Endometrium (tissue), 2 donors: ENCODE measurements around the gene NME3.

Experiments
- FAIRE-seq: peaks from 2 replicates; lab custom pipeline; 2012; peaks lifted over from hg19 to GRCh38; lab: Jason Lieb, UNC
- donor health status: control.
- donor health status: control.

NME3 gene

DNA sequence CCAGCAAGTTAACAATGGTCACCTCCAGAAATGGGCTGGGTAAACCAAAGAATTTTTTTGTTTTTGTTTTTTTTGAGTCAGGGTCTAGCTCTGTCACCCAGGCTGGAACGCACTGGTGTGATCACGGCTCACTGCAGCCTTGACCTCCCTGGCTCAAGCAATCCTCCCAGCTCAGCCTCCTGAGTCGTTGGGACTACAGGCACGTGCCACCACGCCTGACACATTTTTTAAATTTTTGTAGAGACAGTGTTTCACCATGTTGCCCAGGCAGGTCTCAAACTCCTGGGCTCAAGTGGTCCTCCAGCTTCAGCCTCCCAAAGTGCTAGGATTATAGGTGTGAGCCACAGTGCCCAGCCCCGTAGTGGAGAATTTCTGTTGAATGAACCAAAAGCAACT is 9.3 kb upstream of the NME3 start:
- FAIRE-seq = no peak

- no peak for FAIRE-seq
These were observed 8.7 kb upstream of the NME3 start for GRCh38 chr16:1779741-1780676.

DNA sequence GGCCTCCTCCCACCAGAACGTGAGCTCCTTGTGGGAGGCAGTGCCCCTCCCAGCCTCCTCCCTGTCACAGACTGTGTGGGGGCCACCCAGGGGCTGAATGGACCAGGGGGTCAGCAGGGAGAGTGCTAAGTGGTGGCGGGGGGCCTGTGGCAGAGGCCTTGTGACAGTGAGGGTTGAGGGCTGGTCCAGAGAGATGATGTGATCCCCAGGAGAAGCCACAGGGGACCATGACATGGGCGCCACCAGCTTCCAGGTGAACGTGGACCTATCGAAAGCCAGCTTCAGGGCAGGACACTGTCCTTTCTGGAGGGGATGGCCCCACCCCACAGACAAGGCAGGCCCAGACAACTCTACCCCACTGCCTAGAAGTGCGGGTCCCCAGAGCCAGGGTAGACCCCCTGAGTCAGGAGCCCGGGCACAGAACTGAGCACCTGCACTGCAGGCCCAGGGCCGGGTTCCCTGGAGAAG is 7.9 kb upstream of the NME3 start:
- no peak for FAIRE-seq

DNA sequence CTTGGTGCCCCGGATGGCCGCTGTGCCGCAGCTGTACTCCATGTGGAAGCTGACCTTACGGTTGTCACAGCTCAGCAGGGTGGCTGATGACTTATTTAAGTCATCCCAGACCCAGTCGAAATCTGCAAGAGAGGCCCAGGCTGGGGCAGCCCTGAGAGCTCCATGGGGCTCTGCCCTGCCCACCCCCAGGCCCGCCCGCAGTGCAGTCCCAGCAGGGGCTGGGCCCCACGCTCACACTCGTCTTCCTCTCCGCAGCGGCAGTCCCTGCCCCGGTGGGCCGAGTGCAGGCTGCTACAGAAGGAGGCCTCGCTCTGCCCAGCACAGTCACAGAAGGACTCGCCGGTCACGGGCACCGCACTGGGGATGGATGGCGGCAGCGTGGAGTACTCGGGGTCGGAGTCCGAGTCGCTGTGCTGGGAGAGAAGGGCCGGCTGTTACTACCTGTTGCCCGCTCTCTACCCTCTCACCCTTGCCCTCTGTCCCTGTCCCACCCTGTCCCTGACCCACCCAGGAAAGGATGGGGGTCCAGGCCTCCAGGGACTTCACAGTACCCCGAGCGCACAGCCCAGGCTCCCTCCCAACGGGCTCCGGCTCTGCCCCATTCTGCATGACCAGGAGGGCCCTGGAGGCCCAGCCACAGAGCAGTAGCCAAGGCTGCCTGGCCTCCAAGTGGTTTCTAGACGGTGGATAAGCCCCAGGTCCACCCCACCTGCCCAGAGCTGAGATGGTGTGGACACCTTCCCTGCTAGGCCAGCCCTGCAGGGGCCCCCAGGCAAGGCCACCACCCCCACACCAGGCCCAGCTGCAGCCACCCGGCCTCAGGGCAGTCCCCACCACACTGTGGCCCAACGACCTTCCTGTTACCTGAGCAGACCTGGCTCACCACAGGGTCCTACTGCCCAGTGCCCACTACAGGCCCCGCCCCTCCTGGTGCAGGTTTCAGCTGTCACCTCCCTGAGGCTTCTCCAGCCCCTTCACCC is 7.1 kb upstream of the NME3 start:
- no peak for FAIRE-seq

GRCh38 chr16:1777375-1778199 is 6.2 kb upstream of the NME3 start:
- no peak for FAIRE-seq

DNA sequence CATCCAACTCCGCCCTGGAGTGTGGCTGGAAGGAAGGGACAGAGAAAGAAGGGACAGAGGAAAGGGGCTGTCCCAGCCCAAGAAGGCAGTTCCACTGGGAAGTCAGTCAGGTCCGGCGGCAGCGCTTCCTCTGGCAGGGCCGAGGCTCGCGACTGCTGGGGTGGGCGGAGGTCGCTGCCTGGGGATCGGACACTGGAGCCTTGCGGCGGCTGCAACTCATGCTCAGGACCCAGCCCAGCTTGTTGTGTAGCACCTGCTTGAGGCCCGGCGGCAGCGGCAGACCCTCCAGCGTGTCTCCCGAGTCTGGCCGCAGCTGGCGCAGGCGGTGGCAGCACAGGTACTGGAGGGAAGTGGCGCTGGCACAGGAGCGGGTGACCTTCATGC is 5.6 kb upstream of the NME3 start:
- no peak for FAIRE-seq

DNA sequence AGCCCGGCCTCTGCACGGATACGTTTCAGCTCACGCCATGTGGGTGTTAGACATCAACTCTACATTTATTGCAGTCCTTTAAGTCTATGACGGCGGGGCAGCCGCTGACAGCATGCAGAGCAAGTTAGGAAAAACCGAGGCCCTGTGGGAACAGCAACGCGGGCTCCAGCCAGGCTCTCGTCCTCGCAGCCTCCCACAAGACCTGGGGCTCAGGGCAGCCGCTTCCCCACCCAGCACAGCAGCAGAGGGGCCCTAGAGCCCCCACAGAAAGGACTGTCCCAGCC is 5.3 kb upstream of the NME3 start:
- no peak for FAIRE-seq

DNA sequence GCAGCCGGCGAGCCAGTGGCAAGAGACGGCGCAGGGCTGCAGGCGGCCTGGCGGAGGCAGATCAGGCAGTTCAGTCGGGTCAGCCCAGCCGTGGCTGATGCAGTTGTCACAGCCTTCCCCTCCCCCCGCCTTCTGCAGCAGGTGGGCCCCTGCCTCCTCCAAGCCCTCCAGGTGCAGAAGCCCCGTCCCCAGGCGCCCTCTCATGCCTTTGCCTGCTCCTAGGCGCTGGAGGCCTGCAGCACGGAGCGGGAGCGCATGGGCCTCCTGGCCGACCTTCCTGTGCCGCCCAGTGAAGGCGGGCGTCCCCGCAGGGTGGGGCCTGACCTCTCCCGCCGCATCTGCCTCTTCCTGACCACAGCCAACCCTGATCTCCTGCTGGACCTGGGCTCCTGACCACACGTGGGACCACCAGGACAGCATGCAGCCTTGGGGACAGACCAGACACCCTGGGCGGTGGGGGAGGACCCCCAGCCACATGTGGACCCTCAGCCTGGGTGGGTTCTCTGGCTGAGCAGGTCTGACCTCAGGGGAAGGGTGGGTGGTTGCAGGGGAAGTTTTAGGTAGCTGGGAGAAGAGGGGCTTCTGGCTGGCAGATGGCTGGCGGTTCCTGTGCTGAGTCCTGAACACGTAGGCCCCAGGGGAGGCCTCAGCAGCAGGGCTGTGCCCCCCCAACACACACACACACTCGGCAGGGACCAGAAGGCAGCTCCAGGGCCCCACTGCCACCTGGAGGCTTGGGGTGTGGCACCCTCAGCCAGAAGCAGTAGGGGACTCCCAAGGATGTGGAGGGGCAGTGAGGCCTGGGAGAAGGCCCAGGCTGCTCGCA is 4.7 kb upstream of the NME3 start:
- FAIRE-seq = no peak

DNA sequence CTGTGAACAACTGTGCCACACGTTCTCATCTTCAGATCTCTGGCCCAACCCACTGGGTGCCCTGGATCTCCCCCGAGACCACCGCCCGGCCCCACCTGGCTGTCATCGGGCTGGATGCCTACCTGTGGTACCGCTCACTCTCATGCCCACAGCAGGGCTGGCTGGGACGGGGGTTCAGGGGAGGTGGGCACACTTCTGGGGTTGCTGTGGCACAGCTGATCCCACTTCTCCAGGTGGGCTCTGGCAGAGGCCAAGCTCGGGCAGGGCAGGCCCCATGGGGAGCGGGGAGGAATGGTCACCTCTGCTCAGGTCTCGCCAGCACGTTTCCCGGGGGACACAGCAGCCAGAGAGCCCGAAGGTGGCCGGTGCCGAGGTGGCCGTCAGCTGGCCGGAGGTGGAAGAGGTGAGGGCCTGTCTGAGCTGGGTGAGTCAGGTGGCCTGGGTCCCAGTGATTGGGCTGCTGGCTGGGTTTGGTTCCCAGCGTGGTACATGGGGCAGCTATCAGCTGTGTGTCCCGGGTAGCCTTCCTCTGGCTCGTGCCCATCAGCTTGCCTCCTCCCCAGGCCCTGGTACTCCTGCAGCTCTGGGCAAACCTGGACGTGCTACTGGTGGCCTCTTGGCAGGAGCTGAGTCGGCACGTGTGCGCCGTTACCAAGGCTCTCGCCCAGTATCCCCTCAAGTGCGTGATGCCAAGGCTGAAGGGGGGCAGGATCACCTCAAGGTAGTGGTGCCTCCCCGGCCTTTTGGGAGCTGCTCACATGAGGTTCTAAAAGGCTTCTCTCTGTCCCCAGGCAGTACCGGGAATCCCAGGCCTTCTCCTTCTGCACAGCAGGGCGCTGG is 3.9 kb upstream of the NME3 start:
- FAIRE-seq = no peak

GRCh38 chr16:1774448-1774780 is 3.1 kb upstream of the NME3 start:
- FAIRE-seq = no peak

DNA sequence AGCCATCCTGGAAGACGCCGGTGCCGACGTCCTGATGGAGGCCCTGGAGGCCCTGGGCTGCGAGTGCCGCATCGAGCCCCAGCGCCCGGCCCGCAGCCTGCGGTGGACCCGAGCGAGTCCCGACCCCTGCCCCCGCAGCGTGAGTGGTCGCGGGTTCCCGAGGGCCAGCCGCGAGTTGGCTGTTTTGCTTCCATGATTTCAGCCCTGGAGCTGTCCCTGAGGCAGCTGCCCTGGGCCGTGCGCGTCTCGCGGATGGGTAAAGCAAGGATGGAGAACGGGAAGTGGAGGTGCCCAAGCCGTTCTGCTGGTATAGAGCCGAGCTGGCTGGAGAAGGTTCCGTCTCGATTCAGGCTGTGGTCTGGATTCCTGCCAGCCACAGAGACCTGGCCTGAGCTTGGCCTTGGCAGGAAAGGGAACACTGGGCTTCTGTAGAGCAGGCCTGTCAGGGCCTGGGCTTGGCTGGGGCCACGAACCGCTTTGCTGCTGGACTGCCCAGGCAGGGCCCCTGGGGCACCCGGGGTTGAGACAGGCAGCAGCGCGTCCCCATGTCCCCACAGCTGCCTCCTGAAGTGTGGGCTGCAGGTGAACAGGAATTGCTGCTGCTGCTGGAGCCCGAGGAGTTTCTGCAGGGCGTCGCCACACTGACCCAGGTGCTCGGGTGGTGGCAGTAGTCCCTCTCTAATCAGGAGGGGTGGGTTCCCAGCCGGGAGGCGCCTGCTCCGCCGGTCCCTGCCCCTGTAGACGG is 2.5 kb upstream of the NME3 start:
- no peak for FAIRE-seq

- FAIRE-seq = no peak
These were observed 1.8 kb upstream of the NME3 start, which contains the start of gene MRPS34 for GRCh38 chr16:1772908-1773702. Gene MRPS34, minus strand, starts transcription at chr16:1773134. Its CDS starts 15 bp downstream, at chr16:1773119.

GRCh38 chr16:1772362-1772907 is 1.1 kb upstream of the NME3 start, which contains the start of gene EME2:
Gene EME2, plus strand, starts transcription at chr16:1772810. Its CDS starts 418 bp downstream, at chr16:1773228.
- FAIRE-seq = no peak

DNA sequence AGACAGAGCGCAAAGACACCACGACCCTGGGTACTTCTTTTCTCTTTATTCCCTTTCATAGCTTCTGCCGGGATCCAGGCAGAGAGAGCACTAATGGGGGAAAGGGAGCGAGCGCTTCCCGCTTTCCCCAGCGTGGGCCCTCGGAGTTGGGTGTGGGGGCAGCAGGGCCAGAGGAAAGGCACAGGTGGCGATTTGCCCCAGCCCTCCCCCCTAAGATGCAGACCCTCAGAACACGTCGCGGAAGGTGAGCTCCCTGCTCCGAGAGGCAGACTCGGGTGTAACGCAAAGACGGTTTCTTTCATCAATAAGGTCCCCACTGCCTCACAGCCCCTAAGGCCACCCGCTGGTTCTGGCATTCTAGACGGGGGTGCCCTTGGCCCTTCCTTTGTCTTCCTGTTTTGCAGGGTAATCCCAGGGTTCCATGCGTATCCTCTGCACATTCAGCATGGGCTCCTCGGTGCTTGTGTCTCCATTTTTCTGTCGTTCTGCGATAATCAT is 570 bp upstream of the NME3 start:
- FAIRE-seq = no peak

DNA sequence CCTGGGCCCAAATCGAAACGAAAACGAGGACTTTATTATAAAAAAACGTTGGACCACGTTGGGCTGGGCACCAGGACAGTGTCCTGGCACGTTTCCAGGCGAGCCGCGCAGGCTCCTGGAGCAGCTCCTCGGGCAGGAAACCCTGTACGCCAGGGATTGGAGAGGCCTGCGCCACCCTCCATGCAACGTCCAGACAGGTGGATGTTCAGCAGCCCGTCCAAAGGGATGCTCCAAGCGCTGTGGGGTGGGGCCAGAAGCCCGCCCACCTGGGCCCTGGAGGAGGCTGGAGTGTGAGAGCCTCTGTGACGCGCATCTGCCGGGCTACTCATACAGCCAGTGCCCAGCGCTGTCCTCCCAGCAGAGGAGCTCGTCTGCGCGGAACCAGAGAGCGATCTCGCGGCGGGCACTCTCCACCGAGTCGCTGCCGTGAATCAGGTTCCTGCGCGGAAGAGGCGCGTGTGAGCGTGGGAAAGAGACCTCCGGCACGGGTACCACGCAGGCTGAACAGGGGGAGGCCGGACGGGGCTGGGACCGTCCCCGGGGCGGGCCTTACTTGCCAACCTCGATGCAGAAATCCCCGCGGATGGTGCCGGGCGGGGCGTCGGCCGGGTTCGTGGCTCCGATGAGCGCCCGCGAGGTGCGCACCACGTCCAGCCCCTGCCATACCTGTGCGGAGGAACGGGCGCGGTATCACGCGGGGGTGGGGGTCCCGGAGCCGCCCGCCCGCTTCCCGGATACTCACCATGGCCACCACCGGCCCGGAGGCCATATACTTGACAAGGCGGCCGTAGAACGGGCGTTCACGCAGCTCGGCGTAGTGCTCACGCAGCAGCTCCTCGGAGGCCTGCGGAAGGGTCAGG is 785 bp downstream of the NME3 start:
- no peak for FAIRE-seq

DNA sequence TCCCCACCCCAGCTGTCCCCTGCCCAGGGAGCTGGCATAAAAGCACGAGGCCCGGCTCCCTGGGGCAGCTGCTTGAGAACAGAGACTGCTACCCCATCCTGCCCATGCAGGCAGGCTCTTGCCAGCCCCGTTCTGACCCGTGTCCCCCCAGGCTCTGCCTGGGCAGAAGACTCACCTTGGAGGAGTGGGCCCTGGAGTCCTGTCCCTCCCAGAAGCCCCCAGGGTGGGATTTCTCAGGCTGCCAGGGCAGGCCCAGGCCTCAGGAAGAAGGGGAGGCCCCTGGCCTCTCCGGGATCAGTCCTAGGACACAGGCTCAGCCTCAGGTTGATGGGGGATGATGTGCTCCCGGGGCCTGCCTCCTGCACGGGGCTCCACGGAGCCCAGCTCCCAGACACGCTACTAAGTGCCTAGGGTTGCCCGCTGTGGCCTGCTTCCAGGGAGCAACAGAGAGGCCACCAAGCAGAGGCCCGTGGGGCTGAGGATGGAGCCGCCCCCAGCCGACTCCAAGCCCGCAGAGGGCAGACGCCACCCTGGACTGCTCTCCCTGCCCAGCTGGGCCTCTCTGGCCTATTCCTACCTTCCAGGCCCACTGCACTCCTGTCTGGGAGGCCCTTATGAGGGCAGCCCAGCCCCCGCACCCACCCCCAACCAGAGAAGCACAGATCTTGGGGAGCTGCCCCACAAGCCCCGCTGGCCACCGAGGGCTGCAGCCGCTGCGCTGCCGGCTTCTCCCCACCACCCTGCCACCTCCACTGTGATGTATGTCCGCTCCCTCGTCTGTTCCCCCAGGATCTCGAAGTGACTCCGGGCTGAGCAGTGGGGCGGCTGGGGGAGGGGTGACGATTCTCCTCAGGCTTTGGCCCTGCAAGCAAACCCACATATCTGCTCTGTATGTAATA is 1.7 kb downstream of the NME3 start:
- no peak for FAIRE-seq
